K562 treated with DMSO at 1 percent for 4 hours (cell line): ENCODE measurements around the gene ADAMTSL5. TPM values are rescaled to one million over a fixed set of nuclear protein-coding genes. Genes with fewer than 3 reads are reported as not detected.

Source experiments
- total RNA-seq: library from RNA; unstranded; fragments of 300-600 nt; gene quantifications from 2 replicates; pipeline ENCODE4 v1.2.3, GENCODE V29; 2022; ENCODE audit not compliant: insufficient read depth

Gene ADAMTSL5, protein sequence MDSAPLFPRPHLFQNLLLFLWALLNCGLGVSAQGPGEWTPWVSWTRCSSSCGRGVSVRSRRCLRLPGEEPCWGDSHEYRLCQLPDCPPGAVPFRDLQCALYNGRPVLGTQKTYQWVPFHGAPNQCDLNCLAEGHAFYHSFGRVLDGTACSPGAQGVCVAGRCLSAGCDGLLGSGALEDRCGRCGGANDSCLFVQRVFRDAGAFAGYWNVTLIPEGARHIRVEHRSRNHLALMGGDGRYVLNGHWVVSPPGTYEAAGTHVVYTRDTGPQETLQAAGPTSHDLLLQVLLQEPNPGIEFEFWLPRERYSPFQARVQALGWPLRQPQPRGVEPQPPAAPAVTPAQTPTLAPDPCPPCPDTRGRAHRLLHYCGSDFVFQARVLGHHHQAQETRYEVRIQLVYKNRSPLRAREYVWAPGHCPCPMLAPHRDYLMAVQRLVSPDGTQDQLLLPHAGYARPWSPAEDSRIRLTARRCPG
- total RNA-seq = 6.2 and 15.4 TPM in 2 replicates

DNA sequence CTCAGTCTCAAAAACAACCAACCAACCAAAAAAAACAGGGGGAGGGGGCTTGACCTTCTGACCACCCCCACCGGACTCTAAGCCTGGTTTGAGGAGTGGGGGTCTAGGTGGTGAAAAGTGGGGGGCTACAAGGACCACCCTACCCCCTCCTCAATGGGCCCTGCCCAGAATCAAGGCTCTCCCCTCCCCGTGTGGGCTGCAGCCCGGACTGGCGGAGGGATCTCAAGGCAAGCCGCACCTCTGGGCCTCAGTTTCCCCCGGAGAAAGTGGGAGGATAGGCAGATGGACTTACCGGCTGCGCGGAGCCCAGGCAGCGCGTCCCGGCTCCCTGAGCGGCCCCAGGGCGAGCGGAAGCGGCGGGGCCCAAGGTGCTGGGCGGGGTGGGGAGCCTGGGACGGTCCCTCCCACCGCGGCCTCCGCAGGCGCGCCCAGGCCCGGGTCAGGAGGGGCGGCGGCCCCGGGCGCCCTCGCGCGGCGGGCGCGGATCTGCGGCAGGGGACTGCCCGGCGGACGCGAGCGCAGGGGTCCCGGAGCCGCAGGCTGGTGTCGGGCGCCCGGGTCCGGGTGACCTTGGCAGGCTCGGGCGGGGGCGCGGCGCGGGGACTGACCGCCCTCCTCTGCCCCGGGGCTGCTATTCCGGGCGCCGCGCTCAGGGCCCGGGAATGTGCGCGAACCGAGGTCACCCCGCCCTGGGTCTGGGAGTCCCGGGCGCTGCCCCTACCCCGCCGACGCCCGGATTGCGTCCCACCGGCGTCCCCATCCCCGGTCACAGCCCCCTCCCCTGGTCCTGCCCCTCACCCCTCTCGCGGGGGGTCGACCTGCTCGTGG is at the start of gene ADAMTSL5:
TSS of gene ADAMTSL5 (minus strand) at position 349 of the 828 bp plus-strand sequence. CDS start 2,076 bp downstream, outside the sequence.

DNA sequence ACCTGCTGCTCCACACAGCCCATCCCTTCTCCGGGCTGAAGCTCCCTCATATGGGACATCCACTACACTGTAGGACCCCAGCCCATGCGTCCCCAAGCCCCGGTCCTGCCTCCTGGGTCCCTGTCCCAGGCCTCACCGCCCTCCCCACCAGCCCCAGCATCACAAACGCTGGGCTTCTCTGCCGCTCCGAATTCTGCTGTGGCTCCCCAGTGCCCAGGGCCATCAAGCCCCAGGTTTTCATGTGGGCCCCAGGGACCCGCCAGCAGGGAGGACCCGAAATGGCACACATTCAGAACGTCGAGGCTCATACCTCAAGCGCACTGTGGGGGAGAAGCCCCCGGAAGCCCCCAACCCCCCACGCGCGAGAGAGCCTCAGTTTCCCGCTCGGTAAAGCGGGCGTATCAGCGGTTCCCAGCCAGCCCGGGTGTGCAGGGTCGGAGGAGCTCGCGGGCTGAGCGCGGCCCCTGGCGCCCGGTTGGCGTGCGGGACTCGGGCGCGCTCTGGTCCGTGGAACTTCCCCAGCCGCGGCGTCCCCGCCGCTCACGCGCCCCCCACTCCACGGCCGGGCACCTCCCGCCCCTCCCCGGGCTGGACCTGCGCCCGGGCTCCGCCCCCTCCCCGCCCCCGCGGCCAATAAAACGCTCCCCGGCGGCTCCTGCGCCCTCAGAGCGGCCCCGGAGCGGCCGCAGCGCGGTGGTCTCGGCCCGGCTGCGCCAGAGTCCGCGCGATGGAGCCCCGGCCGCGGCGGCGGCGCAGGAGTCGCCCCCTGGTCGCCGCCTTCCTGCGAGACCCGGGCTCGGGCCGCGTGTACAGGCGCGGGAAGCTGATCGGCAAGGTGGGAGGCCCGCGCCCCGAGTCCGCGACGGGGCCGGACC is 10.8 kb upstream of the ADAMTSL5 start, which contains the start of gene PLK5:
TSS of gene PLK5 (plus strand) at position 666 of the 875 bp plus-strand sequence. CDS start 2,920 bp downstream, outside the sequence.

DNA sequence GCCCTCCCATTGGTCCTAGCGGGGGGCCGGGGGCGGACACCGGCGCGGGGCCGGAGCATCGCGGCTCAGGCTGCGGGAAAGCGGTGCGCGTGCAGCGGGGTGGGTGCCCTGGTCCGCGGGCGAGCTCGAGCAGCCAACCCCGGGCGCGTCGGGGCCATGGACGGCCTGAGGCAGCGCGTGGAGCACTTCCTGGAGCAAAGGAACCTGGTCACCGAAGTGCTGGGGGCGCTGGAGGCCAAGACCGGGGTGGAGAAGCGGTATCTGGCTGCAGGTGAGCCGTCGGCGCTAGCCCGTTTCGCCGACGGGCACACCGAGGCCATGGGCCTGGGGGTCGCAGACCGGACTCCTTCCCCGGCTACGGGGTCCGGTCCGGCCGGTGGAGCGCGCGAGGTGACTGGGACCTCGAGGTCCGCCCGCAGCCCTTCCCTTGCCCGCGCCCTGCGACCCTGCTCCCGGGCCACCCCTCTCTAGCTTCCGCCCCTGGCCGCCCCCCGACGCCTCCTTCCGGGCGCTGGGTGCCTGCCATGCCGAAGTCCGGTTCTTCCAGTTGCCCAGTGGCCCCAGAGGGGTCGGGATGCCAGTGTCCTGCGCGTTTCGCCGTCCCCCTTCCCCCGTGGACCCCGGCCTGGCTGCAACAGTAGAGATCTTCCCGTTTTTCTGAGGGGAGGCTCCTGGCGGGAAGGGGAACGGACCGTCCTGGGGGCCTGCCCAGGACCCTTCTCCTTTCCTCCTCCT is 21.5 kb downstream of the ADAMTSL5 start, which contains the start of gene REEP6:
TSS of gene REEP6 (plus strand) at position 68 of the 735 bp plus-strand sequence. CDS start at position 157, 89 bp downstream.

DNA sequence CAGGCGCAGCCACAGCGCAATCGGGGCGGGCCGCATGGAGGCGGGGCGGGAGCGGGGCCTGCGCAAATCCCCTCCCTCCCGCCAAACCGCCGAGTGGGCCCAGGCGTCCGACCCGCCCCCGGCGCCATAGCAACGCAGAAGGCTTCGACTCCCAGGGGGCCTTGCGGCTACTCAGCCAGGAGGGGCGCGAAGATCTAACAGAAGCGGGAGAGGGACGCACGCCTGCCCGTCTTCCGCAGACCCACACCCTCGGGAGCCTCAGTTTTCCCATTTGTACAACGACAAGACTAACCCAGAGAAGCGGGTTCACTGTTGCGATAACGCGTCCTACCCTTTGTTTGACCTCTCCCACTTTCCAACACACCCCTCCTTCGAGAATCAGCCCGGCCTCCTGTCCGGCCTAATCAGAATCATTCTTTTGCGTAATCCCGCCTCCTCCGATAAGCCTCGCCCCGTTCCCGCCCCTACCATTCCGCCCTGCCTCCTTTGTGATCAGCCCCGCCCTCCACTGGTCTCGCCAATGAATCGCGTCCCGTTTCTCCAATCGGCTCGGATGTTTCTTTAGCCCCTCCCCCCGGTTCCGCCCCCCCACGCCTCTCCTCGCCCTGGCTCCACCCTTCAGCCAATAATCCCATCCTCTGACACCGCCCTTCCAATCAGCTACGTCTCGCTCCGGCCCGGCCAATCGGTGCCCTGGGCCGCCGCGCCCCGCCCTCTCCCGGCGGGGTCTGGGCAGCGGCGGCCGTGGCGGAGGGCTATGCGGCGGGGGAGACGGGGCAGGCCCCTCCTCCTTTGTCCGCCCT is 22.3 kb downstream of the ADAMTSL5 start, which contains the start of gene PCSK4:
TSS of gene PCSK4 (minus strand) at position 40 of the 803 bp plus-strand sequence. CDS start at position 36, 4 bp downstream.

GRCh38 chr19:1478934-1479707 is 33.7 kb downstream of the ADAMTSL5 start, which contains the start of gene C19orf25:
C19orf25 (minus strand) TSS chr19:1479215; CDS start chr19:1478903, 312 bp downstream.

Other genes with a start within 250 kb of the ADAMTSL5 start
- gene CIRBP, start 243.7 kb downstream of the ADAMTSL5 start, total RNA-seq = 140 and 141 TPM in 2 replicates
- gene FAM174C, start 237.5 kb downstream of the ADAMTSL5 start, total RNA-seq = 81.3 and 99.5 TPM in 2 replicates
- 1.2 TPM in 1 of 2 replicates, not detected in the other for gene EFNA2, start 227.1 kb downstream of the ADAMTSL5 start, total RNA-seq
- 317 and 328 TPM in 2 replicates for gene NDUFS7, start 129.1 kb downstream of the ADAMTSL5 start, total RNA-seq
- gene GAMT, start 111.5 kb downstream of the ADAMTSL5 start, total RNA-seq = 44.1 and 45.1 TPM in 2 replicates
- 151 and 156 TPM in 2 replicates for gene DAZAP1, start 105.4 kb downstream of the ADAMTSL5 start, total RNA-seq
- gene RPS15, start 74.6 kb downstream of the ADAMTSL5 start, total RNA-seq = 5,479 and 5,587 TPM in 2 replicates
- gene APC2, start 62.9 kb downstream of the ADAMTSL5 start, total RNA-seq = 0.83 and 1.6 TPM in 2 replicates
- 37.9 and 47.6 TPM in 2 replicates for gene C19orf25, start 33.8 kb downstream of the ADAMTSL5 start, total RNA-seq
- gene PCSK4, start 22.7 kb downstream of the ADAMTSL5 start, total RNA-seq = 1.6 and 3.1 TPM in 2 replicates
- 47.8 and 52.4 TPM in 2 replicates for gene REEP6, start 21.8 kb downstream of the ADAMTSL5 start, total RNA-seq
- gene PLK5, start 11.1 kb upstream of the ADAMTSL5 start, total RNA-seq = not detected in 2 replicates
- 35.2 and 40.6 TPM in 2 replicates for gene MEX3D, start 55.3 kb upstream of the ADAMTSL5 start, total RNA-seq
- 102 and 118 TPM in 2 replicates for gene MBD3, start 79.8 kb upstream of the ADAMTSL5 start, total RNA-seq
- 79.6 and 82.3 TPM in 2 replicates for gene UQCR11, start 92.4 kb upstream of the ADAMTSL5 start, total RNA-seq
- gene TCF3, start 139.6 kb upstream of the ADAMTSL5 start, total RNA-seq = 91.0 and 114 TPM in 2 replicates
- gene ONECUT3, start 240.5 kb upstream of the ADAMTSL5 start, total RNA-seq = not detected in 2 replicates